ENCODE measurements around the gene EPB42. TPM values are rescaled to one million over a fixed set of nuclear protein-coding genes. Genes with fewer than 3 reads are reported as not detected.
"Not testable (repeated sequence)": the region's sequence is repeated elsewhere in the genome, so short reads cannot be mapped to it uniquely, and the experiment has no call there.

Gene EPB42
- total RNA-seq, 6 donors from 2014 or later: 0.39 TPM; not detected in 5

GRCh38 chr15:43169888-43170287 lies 50.9 kb downstream of the EPB42 start:
- H3K27ac ChIP-seq: no peak overlapping the region
- WGBS, 2 donors: 88 to 91% methylated on average over 4 of the region's 4 CpGs
- no peaks in the 10 kb centered on the region for H3K9me3 ChIP-seq
- H3K36me3 ChIP-seq: peaks cover 4 to 70% (median 6%) of the 10 kb centered on the region in 4 donors
- H3K27me3 ChIP-seq: no peaks in the 10 kb centered on the region
- no peak overlapping the region for H3K4me3 ChIP-seq
- DNase-seq: no peak
- TF ChIP-seq POLR2A (IDR thresholded peaks at IDR 0.05) (no peak), POLR2AphosphoS5 (IDR thresholded peaks at IDR 0.05) (no peak), EP300 (IDR thresholded peaks at IDR 0.05) (no peak)
- TF ChIP-seq, protein P1, sequence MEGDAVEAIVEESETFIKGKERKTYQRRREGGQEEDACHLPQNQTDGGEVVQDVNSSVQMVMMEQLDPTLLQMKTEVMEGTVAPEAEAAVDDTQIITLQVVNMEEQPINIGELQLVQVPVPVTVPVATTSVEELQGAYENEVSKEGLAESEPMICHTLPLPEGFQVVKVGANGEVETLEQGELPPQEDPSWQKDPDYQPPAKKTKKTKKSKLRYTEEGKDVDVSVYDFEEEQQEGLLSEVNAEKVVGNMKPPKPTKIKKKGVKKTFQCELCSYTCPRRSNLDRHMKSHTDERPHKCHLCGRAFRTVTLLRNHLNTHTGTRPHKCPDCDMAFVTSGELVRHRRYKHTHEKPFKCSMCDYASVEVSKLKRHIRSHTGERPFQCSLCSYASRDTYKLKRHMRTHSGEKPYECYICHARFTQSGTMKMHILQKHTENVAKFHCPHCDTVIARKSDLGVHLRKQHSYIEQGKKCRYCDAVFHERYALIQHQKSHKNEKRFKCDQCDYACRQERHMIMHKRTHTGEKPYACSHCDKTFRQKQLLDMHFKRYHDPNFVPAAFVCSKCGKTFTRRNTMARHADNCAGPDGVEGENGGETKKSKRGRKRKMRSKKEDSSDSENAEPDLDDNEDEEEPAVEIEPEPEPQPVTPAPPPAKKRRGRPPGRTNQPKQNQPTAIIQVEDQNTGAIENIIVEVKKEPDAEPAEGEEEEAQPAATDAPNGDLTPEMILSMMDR (IDR thresholded peaks at IDR 0.05): no peak
- ATAC-seq (ENCODE audit: low FRiP score in 2 of 2): no peak
- H3K4me1 ChIP-seq: no peaks in the 10 kb centered on the region

DNA sequence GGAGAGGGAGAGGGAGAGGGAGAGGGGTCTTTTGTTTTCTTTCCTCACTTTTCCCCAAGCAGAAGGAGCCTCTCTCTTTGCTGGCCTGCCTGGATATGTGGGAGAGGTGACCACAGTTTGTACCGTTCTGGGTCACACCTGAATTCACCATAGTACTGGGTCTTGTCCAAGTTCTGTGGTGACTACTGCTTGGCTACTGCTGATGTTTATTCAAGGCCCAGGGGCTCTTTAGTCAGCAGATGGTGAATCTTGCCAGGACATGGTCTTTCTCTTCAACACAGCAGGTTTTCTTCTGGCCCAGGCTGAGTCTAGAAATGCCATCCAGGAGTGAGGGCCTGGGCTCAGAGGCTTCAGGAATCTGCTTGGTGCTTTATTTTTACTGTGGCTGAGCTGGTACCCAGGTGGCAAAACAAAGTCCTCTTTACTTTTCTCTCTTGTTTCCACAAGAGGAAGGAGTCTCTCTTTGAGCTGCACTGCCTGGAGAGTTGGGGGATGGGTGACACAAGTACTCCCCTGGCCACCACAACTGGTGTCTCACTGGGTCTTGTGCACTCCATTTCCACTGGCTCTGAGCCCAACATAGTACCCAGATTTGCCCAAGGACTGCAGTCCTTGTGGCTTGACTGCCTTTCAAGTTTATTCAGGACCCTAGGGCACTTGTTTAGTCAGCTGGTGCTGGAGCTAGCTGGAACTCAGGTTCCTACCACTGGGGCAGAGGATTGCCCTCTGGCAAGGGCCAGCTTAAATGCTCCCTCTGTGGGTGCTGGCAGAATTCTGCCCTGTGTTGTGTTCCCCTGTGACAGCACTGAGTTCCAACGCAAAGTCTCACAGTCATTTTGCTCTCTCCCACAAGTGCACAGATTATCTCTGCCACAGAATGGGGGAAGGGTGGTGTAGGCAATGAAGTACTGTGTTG lies 52.4 kb downstream of the EPB42 start:
- TF ChIP-seq EP300 (IDR thresholded peaks at IDR 0.05) (no peak), POLR2AphosphoS5 (IDR thresholded peaks at IDR 0.05) (no peak), POLR2A (IDR thresholded peaks at IDR 0.05) (no peak)
- TF ChIP-seq, protein P1 (IDR thresholded peaks at IDR 0.05): no peak
- ATAC-seq (ENCODE audit: low FRiP score in 2 of 2) (no peak), DNase-seq (no peak)
- Histone ChIP-seq H3K4me3 (no peak overlapping the region), H3K9me3 (no peaks in the 10 kb centered on the region), H3K36me3 (peaks cover 3 to 70% (median 6%) of the 10 kb centered on the region in 4 donors), H3K27ac (no peak overlapping the region), H3K27me3 (no peaks in the 10 kb centered on the region), H3K4me1 (no peaks in the 10 kb centered on the region)
- WGBS, 2 donors: 49 to 58% methylated on average over 2 of the region's 2 CpGs

GRCh38 chr15:43167261-43167660 lies 53.6 kb downstream of the EPB42 start:
- not testable (repeated sequence) for ATAC-seq (ENCODE audit: low FRiP score in 2 of 2); H3K27me3 ChIP-seq; H3K4me1 ChIP-seq; H3K27ac ChIP-seq; H3K4me3 ChIP-seq; H3K9me3 ChIP-seq
- DNase-seq: peak in 1 of 2 donors; percentile 61
- H3K36me3 ChIP-seq: peaks cover 2 to 64% (median 7%) of the 10 kb centered on the region in 4 donors
- 96% methylated on average over 26 of the region's 28 CpGs; no CpG with 5 or more reads in 1 of the 2 donors for WGBS, 2 donors

DNA sequence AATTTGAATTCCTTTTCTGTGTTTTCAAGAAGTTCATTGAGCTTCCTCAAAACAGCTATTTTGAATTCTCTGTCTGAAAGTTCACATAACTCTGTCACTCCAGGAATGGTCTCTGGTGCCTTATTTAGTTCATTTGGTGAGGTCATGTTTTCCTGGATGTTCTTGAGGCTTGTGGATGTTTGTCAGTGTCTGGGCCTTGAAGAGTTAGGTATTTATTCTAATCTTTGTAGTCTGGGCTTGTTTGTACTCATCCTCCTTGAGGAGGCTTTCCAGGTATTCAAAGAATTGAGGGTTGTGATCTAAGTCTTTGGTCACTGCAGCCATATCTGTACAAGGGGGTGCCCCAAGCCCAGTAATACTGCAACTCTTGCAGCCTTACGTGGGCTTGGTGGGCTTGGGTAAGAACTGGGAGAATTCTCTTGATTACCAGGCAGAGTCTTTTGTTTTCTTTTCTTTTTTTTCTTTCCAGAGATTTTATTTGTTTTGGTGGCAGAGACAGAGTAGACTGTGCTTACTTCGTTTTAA lies 55.0 kb downstream of the EPB42 start:
- no peak overlapping the region for H3K27ac ChIP-seq
- H3K4me3 ChIP-seq: no peak overlapping the region
- H3K4me1 ChIP-seq: no peaks in the 10 kb centered on the region
- H3K27me3 ChIP-seq: no peaks in the 10 kb centered on the region
- no peak for ATAC-seq (ENCODE audit: low FRiP score in 2 of 2)
- no peak for DNase-seq
- TF ChIP-seq POLR2A (IDR thresholded peaks at IDR 0.05): no peak
- no peak for TF ChIP-seq EP300 (IDR thresholded peaks at IDR 0.05)
- TF ChIP-seq, protein P1 (IDR thresholded peaks at IDR 0.05): no peak
- no peak for TF ChIP-seq POLR2AphosphoS5 (IDR thresholded peaks at IDR 0.05)
- H3K36me3 ChIP-seq: peaks cover 0 to 66% (median 11%) of the 10 kb centered on the region in 4 donors
- WGBS, 2 donors: 93 to 94% methylated on average over 2 of the region's 2 CpGs
- H3K9me3 ChIP-seq: no peaks in the 10 kb centered on the region

- ATAC-seq (ENCODE audit: low FRiP score in 2 of 2) (no peak), DNase-seq (no peak)
- TF ChIP-seq, protein P1 (IDR thresholded peaks at IDR 0.05): no peak
- TF ChIP-seq EP300 (IDR thresholded peaks at IDR 0.05) (no peak), POLR2AphosphoS5 (IDR thresholded peaks at IDR 0.05) (no peak), POLR2A (IDR thresholded peaks at IDR 0.05) (no peak)
- Histone ChIP-seq H3K27me3 (no peaks in the 10 kb centered on the region), H3K4me1 (no peaks in the 10 kb centered on the region), H3K4me3 (no peak overlapping the region), H3K9me3 (no peaks in the 10 kb centered on the region), H3K27ac (no peak overlapping the region), H3K36me3 (peaks cover 13 to 82% (median 23%) of the 10 kb centered on the region in 4 donors)
Observed at GRCh38 chr15:43153269-43153668, 67.5 kb downstream of the EPB42 start.
